ENCODE results near the gene CASZ1.

CASZ1 gene

DNA sequence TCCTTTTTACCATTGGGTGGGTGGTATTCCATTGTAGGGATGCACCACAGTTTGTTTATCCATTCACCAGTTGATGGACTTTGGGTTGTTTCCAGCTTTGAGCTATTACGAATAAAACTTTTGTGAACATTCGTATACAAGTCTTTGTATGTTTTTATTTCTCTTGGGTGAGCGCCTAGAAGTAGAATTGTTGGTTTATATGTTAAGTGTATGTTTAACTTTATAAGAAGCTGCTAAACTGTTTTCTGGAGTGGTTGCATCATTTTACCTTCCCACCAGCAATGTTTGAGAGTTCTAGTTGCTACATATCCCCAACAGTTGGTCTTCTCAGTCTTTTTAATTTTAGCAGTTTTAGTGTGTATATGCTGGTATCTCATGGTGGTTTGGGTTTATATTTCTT is 189.2 kb downstream of the CASZ1 start:
- H3K27ac ChIP-seq (replicated peaks) = no peak overlapping the region
- TF ChIP-seq POLR2AphosphoS5 (IDR thresholded peaks at IDR 0.05; ENCODE audit: low read depth) = no peak
- no peak for TF ChIP-seq GABPA (IDR thresholded peaks at IDR 0.05; ENCODE audit: low read depth)
- TF ChIP-seq, protein P1, sequence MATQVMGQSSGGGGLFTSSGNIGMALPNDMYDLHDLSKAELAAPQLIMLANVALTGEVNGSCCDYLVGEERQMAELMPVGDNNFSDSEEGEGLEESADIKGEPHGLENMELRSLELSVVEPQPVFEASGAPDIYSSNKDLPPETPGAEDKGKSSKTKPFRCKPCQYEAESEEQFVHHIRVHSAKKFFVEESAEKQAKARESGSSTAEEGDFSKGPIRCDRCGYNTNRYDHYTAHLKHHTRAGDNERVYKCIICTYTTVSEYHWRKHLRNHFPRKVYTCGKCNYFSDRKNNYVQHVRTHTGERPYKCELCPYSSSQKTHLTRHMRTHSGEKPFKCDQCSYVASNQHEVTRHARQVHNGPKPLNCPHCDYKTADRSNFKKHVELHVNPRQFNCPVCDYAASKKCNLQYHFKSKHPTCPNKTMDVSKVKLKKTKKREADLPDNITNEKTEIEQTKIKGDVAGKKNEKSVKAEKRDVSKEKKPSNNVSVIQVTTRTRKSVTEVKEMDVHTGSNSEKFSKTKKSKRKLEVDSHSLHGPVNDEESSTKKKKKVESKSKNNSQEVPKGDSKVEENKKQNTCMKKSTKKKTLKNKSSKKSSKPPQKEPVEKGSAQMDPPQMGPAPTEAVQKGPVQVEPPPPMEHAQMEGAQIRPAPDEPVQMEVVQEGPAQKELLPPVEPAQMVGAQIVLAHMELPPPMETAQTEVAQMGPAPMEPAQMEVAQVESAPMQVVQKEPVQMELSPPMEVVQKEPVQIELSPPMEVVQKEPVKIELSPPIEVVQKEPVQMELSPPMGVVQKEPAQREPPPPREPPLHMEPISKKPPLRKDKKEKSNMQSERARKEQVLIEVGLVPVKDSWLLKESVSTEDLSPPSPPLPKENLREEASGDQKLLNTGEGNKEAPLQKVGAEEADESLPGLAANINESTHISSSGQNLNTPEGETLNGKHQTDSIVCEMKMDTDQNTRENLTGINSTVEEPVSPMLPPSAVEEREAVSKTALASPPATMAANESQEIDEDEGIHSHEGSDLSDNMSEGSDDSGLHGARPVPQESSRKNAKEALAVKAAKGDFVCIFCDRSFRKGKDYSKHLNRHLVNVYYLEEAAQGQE (IDR thresholded peaks at IDR 0.05; ENCODE audit: insufficient replicate concordance, low read depth) = no peak
- TF ChIP-seq CTCF (IDR thresholded peaks at IDR 0.05; ENCODE audit: insufficient read depth, low read length) = no peak
- no peak for TF ChIP-seq SPI1 (IDR thresholded peaks at IDR 0.05; ENCODE audit: borderline replicate concordance, low read depth)

GRCh38 chr1:10606064-10606463 is 190.4 kb downstream of the CASZ1 start:
- TF ChIP-seq GABPA (IDR thresholded peaks at IDR 0.05; ENCODE audit: low read depth) = no peak
- TF ChIP-seq, protein P1 (IDR thresholded peaks at IDR 0.05; ENCODE audit: insufficient replicate concordance, low read depth) = no peak
- no peak for TF ChIP-seq CTCF (IDR thresholded peaks at IDR 0.05; ENCODE audit: insufficient read depth, low read length)
- no peak for TF ChIP-seq SPI1 (IDR thresholded peaks at IDR 0.05; ENCODE audit: borderline replicate concordance, low read depth)
- TF ChIP-seq POLR2AphosphoS5 (IDR thresholded peaks at IDR 0.05; ENCODE audit: low read depth) = no peak
- no peaks in the 10 kb centered on the region for H3K27me3 ChIP-seq (ENCODE audit: insufficient read depth, poor library complexity, severe bottlenecking)
- DNase-seq (ENCODE audit: low read depth in 1 of 2, low spot score in 1 of 2) = no peak
- no peak overlapping the region for H3K4me3 ChIP-seq (replicated peaks; ENCODE audit: insufficient read depth, low read length)
- H3K27ac ChIP-seq (replicated peaks) = no peak overlapping the region

More for the DNA sequence above, 189.2 kb downstream of the CASZ1 start:
- Histone ChIP-seq H3K4me3 (replicated peaks; ENCODE audit: insufficient read depth, low read length) (no peak overlapping the region), H3K27me3 (ENCODE audit: insufficient read depth, poor library complexity, severe bottlenecking) (no peaks in the 10 kb centered on the region)
- no peak for DNase-seq (ENCODE audit: low read depth in 1 of 2, low spot score in 1 of 2)

DNA sequence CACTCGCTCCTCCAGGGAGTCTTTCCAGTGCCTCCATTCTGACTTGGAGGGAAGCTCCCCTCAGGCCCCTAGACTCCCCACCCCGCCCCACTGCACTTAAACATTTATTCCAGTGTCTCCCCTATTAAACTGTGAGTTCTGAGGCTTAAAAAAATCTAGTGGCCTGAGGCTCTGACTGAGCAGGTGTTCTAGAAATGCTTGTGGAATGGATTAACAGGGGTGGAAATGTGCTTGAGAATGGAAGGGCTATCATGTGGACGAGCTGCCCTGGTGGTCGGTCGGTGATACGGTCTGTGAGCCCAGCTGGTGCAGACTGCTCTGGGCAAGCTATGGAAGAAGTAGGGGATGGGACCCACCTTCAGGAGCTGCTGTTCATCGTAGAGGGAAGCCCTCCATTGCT is 191.5 kb downstream of the CASZ1 start:
- TF ChIP-seq POLR2AphosphoS5 (IDR thresholded peaks at IDR 0.05; ENCODE audit: low read depth) = no peak
- TF ChIP-seq GABPA (IDR thresholded peaks at IDR 0.05; ENCODE audit: low read depth) = no peak
- no peak for TF ChIP-seq SPI1 (IDR thresholded peaks at IDR 0.05; ENCODE audit: borderline replicate concordance, low read depth)
- no peak for TF ChIP-seq CTCF (IDR thresholded peaks at IDR 0.05; ENCODE audit: insufficient read depth, low read length)
- TF ChIP-seq, protein P1 (IDR thresholded peaks at IDR 0.05; ENCODE audit: insufficient replicate concordance, low read depth) = no peak
- no peaks in the 10 kb centered on the region for H3K27me3 ChIP-seq (ENCODE audit: insufficient read depth, poor library complexity, severe bottlenecking)
- no peak overlapping the region for H3K4me3 ChIP-seq (replicated peaks; ENCODE audit: insufficient read depth, low read length)
- no peak overlapping the region for H3K27ac ChIP-seq (replicated peaks)
- DNase-seq (ENCODE audit: low read depth in 1 of 2, low spot score in 1 of 2) = no peak
